Measurements from ENCODE around the gene EXOC3L2. TPM values are rescaled to one million over a fixed set of nuclear protein-coding genes. Genes with fewer than 3 reads are reported as not detected.

EXOC3L2 gene
- 1.8 TPM for total RNA-seq
- long read RNA-seq, transcript EXOC3L2-202 (12 exons, 2,964 nt), result major isoform, 5 of 8 reads
- long read RNA-seq, partial matches to known transcripts, result 2 of 8 reads
- long read RNA-seq, other reads (novel, unspliced or antisense), result 1 of 8 reads

GRCh38 chr19:45245334-45245787 is at the start of gene EXOC3L2:
Gene EXOC3L2 (minus strand): TSS chr19:45245407. CDS start chr19:45239045, 6,362 bp downstream.
- peak within 1 kb of the TSS; percentile 50 for H3K4me3 ChIP-seq
- intact Hi-C loops (cut with micrococcal nuclease), result loop anchor here (5.0 kb wide), 1 partner anchor 43 kb away; no protein-coding TSS in a partner anchor
- no peaks in the 10 kb centered on the region for H3K27me3 ChIP-seq (ENCODE audit: low read depth)
- TF ChIP-seq, protein P1, sequence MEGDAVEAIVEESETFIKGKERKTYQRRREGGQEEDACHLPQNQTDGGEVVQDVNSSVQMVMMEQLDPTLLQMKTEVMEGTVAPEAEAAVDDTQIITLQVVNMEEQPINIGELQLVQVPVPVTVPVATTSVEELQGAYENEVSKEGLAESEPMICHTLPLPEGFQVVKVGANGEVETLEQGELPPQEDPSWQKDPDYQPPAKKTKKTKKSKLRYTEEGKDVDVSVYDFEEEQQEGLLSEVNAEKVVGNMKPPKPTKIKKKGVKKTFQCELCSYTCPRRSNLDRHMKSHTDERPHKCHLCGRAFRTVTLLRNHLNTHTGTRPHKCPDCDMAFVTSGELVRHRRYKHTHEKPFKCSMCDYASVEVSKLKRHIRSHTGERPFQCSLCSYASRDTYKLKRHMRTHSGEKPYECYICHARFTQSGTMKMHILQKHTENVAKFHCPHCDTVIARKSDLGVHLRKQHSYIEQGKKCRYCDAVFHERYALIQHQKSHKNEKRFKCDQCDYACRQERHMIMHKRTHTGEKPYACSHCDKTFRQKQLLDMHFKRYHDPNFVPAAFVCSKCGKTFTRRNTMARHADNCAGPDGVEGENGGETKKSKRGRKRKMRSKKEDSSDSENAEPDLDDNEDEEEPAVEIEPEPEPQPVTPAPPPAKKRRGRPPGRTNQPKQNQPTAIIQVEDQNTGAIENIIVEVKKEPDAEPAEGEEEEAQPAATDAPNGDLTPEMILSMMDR (IDR thresholded peaks at IDR 0.05; ENCODE audit: borderline replicate concordance), result no peak
- H3K4me1 ChIP-seq, result peaks cover 41% of the 10 kb centered on the region
- no peaks in the 10 kb centered on the region for H3K36me3 ChIP-seq
- H3K9me3 ChIP-seq (replicated peaks), result no peaks in the 10 kb centered on the region
- DNase-seq, result peak; percentile 42
- peak within 1 kb of the TSS; percentile 73 for H3K27ac ChIP-seq (replicated peaks)

GRCh38 chr19:45294291-45295029 is 49.3 kb upstream of the EXOC3L2 start:
- peak; percentile 53 for DNase-seq
- Histone ChIP-seq H3K4me3 (no peak overlapping the region), H3K9me3 (replicated peaks) (peaks cover 11% of the 10 kb centered on the region), H3K27ac (replicated peaks) (peak overlapping the region; percentile 40), H3K36me3 (peaks cover 64% of the 10 kb centered on the region), H3K27me3 (ENCODE audit: low read depth) (no peaks in the 10 kb centered on the region), H3K4me1 (peaks cover 18% of the 10 kb centered on the region)
- TF ChIP-seq, protein P1 (IDR thresholded peaks at IDR 0.05; ENCODE audit: borderline replicate concordance), result no peak
- intact Hi-C loops (cut with micrococcal nuclease), result no loop called here

DNA sequence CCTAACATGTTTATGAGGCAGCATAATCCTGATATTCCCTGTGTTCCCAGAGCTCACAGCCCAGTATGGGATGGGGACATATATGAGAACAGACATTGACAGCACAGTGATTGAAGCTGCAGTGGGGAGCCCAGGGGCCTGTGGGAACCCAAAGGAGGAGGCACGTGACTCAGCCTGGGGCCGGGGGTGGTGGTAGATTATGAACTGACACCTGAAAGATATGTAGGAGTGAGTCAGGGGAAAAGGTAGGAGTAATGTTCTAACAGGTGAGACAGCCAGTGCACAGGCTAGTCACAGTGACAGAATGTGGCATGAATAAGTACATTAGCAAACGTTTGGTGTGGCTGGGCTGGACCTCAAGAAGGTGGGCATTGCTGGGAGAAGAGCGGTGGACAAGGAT is 48.5 kb upstream of the EXOC3L2 start:
- peaks cover 11% of the 10 kb centered on the region for H3K9me3 ChIP-seq (replicated peaks)
- no peak overlapping the region for H3K27ac ChIP-seq (replicated peaks)
- TF ChIP-seq, protein P1 (IDR thresholded peaks at IDR 0.05; ENCODE audit: borderline replicate concordance), result no peak
- intact Hi-C loops (cut with micrococcal nuclease), result no loop called here
- DNase-seq, result no peak
- H3K27me3 ChIP-seq (ENCODE audit: low read depth), result no peaks in the 10 kb centered on the region
- peaks cover 18% of the 10 kb centered on the region for H3K4me1 ChIP-seq
- H3K36me3 ChIP-seq, result peaks cover 59% of the 10 kb centered on the region
- no peak overlapping the region for H3K4me3 ChIP-seq

DNA sequence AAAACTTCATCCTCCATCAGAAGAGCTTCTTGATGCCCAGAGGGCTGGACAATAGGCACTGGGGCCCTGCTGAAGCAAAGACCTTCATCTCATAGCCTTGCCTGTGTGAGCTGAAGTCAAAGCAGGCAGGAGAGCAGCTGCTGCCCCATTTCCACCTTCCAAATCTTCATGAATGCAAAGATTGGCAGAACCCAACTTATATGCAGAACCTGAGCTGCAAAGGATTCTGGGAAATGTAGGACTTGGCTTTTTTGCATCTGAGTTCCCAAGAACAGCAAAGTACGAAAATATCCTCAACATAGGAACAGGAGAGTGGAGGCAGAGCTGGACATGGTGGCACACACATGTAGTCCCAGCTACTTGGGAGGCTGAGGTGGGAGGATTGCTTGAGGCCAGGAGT is 46.6 kb upstream of the EXOC3L2 start:
- H3K9me3 ChIP-seq (replicated peaks), result peaks cover 11% of the 10 kb centered on the region
- H3K4me3 ChIP-seq, result no peak overlapping the region
- intact Hi-C loops (cut with micrococcal nuclease), result no loop called here
- H3K27ac ChIP-seq (replicated peaks), result no peak overlapping the region
- TF ChIP-seq, protein P1 (IDR thresholded peaks at IDR 0.05; ENCODE audit: borderline replicate concordance), result no peak
- H3K4me1 ChIP-seq, result peaks cover 18% of the 10 kb centered on the region
- peaks cover 69% of the 10 kb centered on the region for H3K36me3 ChIP-seq
- H3K27me3 ChIP-seq (ENCODE audit: low read depth), result no peaks in the 10 kb centered on the region
- no peak for DNase-seq

DNA sequence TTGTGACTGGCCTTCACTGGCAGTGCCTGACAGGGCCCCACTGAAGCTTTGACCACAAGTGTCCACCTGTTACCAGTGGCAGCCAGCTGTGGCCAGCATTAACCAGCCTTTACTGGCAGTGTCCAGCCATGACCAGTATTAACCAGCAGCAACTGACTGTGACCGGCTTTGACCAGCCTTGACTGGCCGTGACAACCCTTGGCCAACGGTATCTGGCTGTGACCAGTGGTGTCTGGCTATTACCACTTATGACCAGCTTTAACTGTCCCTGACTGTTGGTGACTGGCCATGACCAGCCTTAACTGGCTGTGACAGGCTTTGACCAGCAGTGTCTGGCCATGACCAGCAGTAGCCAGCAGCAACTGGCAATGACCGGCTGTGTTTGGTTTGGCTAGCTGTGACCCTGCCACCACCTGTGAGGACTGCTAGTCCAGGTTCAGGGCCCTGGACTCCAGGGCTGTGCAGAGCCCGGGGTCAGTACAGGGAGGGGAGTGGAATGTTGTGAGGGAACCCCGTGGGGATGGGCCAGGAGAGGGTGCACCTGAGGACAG is 45.2 kb upstream of the EXOC3L2 start:
- Histone ChIP-seq H3K9me3 (replicated peaks) (peaks cover 11% of the 10 kb centered on the region), H3K27ac (replicated peaks) (no peak overlapping the region), H3K4me3 (no peak overlapping the region), H3K4me1 (peaks cover 16% of the 10 kb centered on the region), H3K36me3 (peaks cover 69% of the 10 kb centered on the region), H3K27me3 (ENCODE audit: low read depth) (no peaks in the 10 kb centered on the region)
- TF ChIP-seq, protein P1 (IDR thresholded peaks at IDR 0.05; ENCODE audit: borderline replicate concordance), result no peak
- intact Hi-C loops (cut with micrococcal nuclease), result no loop called here
- no peak for DNase-seq

All from left ventricle myocardium inferior (tissue), 1 donor.